Lower lobe of right lung (tissue), 2 donors: ENCODE results near the gene ZNF445. TPM values are rescaled to one million over a fixed set of nuclear protein-coding genes. Genes with fewer than 3 reads are reported as not detected.
"Not testable (repeated sequence)": the region's sequence is repeated elsewhere in the genome, so short reads cannot be mapped to it uniquely, and the experiment has no call there.

Experiments used
- ATAC-seq, 2 donors: fragments of 200-7000 bp; cut with Tn5 transposase; one replicate each; pipeline ENCODE4 v1.9.1; 2020 to 2022; ENCODE audit warnings: mild to moderate bottlenecking in 2 of 2, moderate library complexity in 2 of 2
- DNase-seq: peaks from one replicate; pipeline ENCODE4 v3.0.0-alpha.2; 2020
- H3K27ac ChIP-seq: fragments of 200-600 bp; one replicate; pipeline ENCODE4 v1.8.0; 2022
- H3K27me3 ChIP-seq: fragments of 200-600 bp; one replicate; pipeline ENCODE4 v1.8.0; 2022; ENCODE audit warnings: low read depth
- H3K36me3 ChIP-seq: fragments of 200-600 bp; one replicate; pipeline ENCODE4 v1.8.0; 2022; ENCODE audit warnings: mild to moderate bottlenecking
- H3K4me1 ChIP-seq: fragments of 200-600 bp; one replicate; pipeline ENCODE4 v1.8.0; 2022
- H3K4me3 ChIP-seq: fragments of 200-600 bp; one replicate; pipeline ENCODE4 v1.8.0; 2022; ENCODE audit warnings: mild to moderate bottlenecking
- H3K9me3 ChIP-seq: fragments of 200-600 bp; one replicate; pipeline ENCODE4 v1.8.0; 2022
- CTCF ChIP-seq: fragments of 200-600 bp; IDR thresholded peaks from one replicate; pipeline ENCODE4 v1.8.0; 2022; ENCODE audit warnings: antibody characterized with exemption, mild to moderate bottlenecking
- intact Hi-C: fragments of 100-400 bp; cut with DNase I; formaldehyde crosslinking; loops from one replicate; pipeline ENCODE4 v1.11.0; 2022
- total RNA-seq: library from RNA; stranded (reverse); fragmentation: NEBNext Ultra II Directional; extraction: Animal tissue kit (Norgen Biotek cat#: 25700); gene quantifications from one replicate; pipeline ENCODE4 v1.2.1, GENCODE V29; 2021
- donor health status: DM: no; HTN: yes; CAD: no; lungs with severe emphysema.

The ZNF445 gene
- total RNA-seq, 1 donor from 2014 or later = 21.1 TPM

- Histone ChIP-seq H3K36me3 (peaks cover 6% of the 10 kb centered on the region), H3K27me3 (no peaks in the 10 kb centered on the region), H3K4me3 (no peak overlapping the region), H3K9me3 (peaks cover 4% of the 10 kb centered on the region), H3K27ac (no peak overlapping the region), H3K4me1 (peaks cover 21% of the 10 kb centered on the region)
- TF ChIP-seq CTCF = no peak
- ATAC-seq (no peak), DNase-seq (no peak)
- intact Hi-C loops = no loop called here
These were observed 29.1 kb upstream of the ZNF445 start for GRCh38 chr3:44506556-44506955.

- intact Hi-C loops = no loop called here
These were observed 27.1 kb upstream of the ZNF445 start for GRCh38 chr3:44504566-44504965.

GRCh38 chr3:44503178-44503577 lies 25.7 kb upstream of the ZNF445 start:
- intact Hi-C loops, H3K36me3 ChIP-seq, DNase-seq, H3K27ac ChIP-seq, H3K4me1 ChIP-seq, H3K27me3 ChIP-seq, H3K4me3 ChIP-seq: not testable (repeated sequence)
- H3K9me3 ChIP-seq = peaks cover 37% of the 10 kb centered on the region
- peak; percentile 23 to 62 for ATAC-seq

More at GRCh38 chr3:44504566-44504965, 27.1 kb upstream of the ZNF445 start:
- Histone ChIP-seq H3K9me3 (peaks cover 24% of the 10 kb centered on the region), H3K27me3 (no peaks in the 10 kb centered on the region), H3K36me3 (peaks cover 7% of the 10 kb centered on the region), H3K27ac (no peak overlapping the region), H3K4me1 (peaks cover 14% of the 10 kb centered on the region), H3K4me3 (no peak overlapping the region)
- ATAC-seq (no peak), DNase-seq (no peak)
- no peak for TF ChIP-seq CTCF

GRCh38 chr3:44501971-44502370 lies 24.5 kb upstream of the ZNF445 start:
- H3K9me3 ChIP-seq = peaks cover 43% of the 10 kb centered on the region
- no peak overlapping the region for H3K4me3 ChIP-seq
- ATAC-seq (no peak), DNase-seq (no peak)
- no peak for TF ChIP-seq CTCF
- H3K36me3 ChIP-seq = peaks cover 7% of the 10 kb centered on the region
- intact Hi-C loops = no loop called here
- no peaks in the 10 kb centered on the region for H3K4me1 ChIP-seq
- H3K27me3 ChIP-seq = no peaks in the 10 kb centered on the region
- H3K27ac ChIP-seq = no peak overlapping the region

GRCh38 chr3:44499899-44500168 lies 22.4 kb upstream of the ZNF445 start:
- intact Hi-C loops, DNase-seq, ATAC-seq: not testable (repeated sequence)

GRCh38 chr3:44499149-44499898 lies 21.9 kb upstream of the ZNF445 start:
- H3K27ac ChIP-seq = no peak overlapping the region
- no peaks in the 10 kb centered on the region for H3K4me1 ChIP-seq
- ATAC-seq (no peak), DNase-seq (no peak)
- intact Hi-C loops = no loop called here
- H3K9me3 ChIP-seq = peaks cover 50% of the 10 kb centered on the region
- no peaks in the 10 kb centered on the region for H3K27me3 ChIP-seq
- H3K4me3 ChIP-seq = no peak overlapping the region
- no peak for TF ChIP-seq CTCF
- peaks cover 7% of the 10 kb centered on the region for H3K36me3 ChIP-seq

More at GRCh38 chr3:44499899-44500168, 22.4 kb upstream of the ZNF445 start:
- not testable (repeated sequence) for H3K36me3 ChIP-seq, H3K4me3 ChIP-seq, H3K27me3 ChIP-seq, H3K4me1 ChIP-seq, H3K27ac ChIP-seq
- peaks cover 49% of the 10 kb centered on the region for H3K9me3 ChIP-seq
